Mucosa of rectum (tissue), 2 donors: Measurements from ENCODE around the gene TRAF3.

Experiments used
- H3K27ac ChIP-seq, 2 donors: one replicate each; pipeline ENCODE4 v1.7.0; 2013; ENCODE audit warnings: inconsistent platforms in 2 of 2, low read depth in 2 of 2, low read length in 2 of 2
- H3K27me3 ChIP-seq, 2 donors: one replicate each; pipeline ENCODE4 v1.7.0; 2013; ENCODE audit warnings: low read length in 2 of 2; ENCODE audit not compliant: control insufficient read depth in 2 of 2, insufficient read depth in 2 of 2
- H3K36me3 ChIP-seq, 2 donors: one replicate each; pipeline ENCODE4 v1.7.0; 2013; ENCODE audit warnings: low read length in 2 of 2; ENCODE audit not compliant: control insufficient read depth in 2 of 2, insufficient read depth in 2 of 2
- H3K4me1 ChIP-seq, 2 donors: one replicate each; pipeline ENCODE4 v1.7.0; 2013; ENCODE audit warnings: low read length in 2 of 2, mild to moderate bottlenecking in 1 of 2; ENCODE audit not compliant: control insufficient read depth in 2 of 2, insufficient read depth in 2 of 2
- H3K4me3 ChIP-seq, 2 donors: one replicate each; pipeline ENCODE4 v1.7.0; 2013; ENCODE audit warnings: low read length in 2 of 2
- H3K9ac ChIP-seq, 2 donors: one replicate each; pipeline ENCODE4 v1.7.0; 2013; ENCODE audit warnings: low read length in 2 of 2, low read depth in 1 of 2, mild to moderate bottlenecking in 1 of 2
- H3K9me3 ChIP-seq, 2 donors: one replicate each; pipeline ENCODE4 v1.7.0; 2013; ENCODE audit warnings: low read length in 2 of 2; ENCODE audit not compliant: control insufficient read depth in 2 of 2
- donor health status: healthy.
- donor health status: Normal muscosa, but diverticular disease.

TRAF3 gene

DNA sequence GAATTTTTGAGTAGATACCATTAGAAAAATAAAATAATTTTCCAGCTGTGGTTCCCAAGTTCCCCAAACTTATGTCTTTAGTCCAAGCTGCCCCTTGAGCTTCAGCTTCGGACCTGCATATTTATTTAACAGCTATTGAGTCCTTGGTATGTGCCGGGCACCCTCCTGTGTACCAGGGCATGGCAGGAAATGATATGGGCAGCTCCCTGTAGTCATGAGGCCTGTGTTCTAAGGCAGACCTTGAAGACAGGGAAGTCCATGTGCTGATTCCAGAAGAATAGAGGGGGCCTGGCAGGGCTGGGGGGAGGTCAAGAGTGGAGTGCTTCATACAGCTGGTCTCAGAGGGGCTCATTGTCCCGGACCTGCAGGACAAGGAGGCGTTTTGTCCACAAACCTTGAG lies 29.2 kb downstream of the TRAF3 start:
- Histone ChIP-seq H3K9me3 (no peaks in the 10 kb centered on the region), H3K36me3 (no peaks in the 10 kb centered on the region), H3K4me1 (peaks cover 15 to 21% of the 10 kb centered on the region in 2 donors), H3K9ac (no peak overlapping the region), H3K27ac (no peak overlapping the region), H3K27me3 (no peaks in the 10 kb centered on the region), H3K4me3 (no peak overlapping the region)

DNA sequence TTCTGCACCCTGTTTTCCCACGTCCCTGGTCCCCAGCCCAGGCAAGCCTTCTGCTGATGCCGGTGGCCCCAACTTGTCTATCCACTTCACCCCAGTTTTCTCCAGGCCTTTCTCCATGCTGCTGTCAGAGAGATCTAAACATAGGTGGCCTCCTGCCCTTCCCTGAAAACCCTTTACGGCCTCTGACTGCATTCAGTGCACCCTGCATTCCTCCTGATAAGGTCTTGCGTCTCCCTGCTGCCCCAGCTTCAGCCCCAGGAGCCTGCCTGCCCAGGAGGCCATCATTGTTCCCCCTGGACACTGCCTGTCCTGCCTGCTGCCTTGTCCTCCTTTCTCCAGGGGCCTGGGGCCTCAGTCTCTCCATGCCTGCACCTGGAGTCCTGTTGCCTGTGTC lies 29.8 kb downstream of the TRAF3 start:
- Histone ChIP-seq H3K4me3 (no peak overlapping the region), H3K9ac (no peak overlapping the region), H3K27me3 (no peaks in the 10 kb centered on the region), H3K36me3 (peaks cover 0 to under 1% of the 10 kb centered on the region in 2 donors), H3K4me1 (peaks cover 15 to 21% of the 10 kb centered on the region in 2 donors), H3K27ac (peak overlapping the region; percentile 24 to 53), H3K9me3 (no peaks in the 10 kb centered on the region)

DNA sequence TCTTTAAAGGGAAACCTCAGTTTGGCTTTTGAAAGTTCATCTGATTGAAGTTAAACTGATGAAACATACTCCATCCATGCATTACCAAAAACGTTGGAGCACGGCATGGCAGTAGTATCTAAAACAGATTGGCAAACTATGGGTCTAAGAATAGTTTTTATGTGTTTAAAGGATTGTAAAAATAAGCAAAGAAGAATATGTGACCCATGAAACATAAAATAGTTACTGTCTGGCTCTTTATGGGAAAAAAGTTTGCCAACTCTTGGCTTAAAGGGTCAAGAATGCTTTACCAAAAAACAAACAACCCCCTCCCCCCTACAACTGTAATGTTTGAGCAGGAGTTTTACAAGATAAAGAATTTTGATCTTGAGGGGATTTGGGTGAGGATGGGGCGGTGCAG lies 32.6 kb downstream of the TRAF3 start:
- H3K27me3 ChIP-seq = no peaks in the 10 kb centered on the region
- no peak overlapping the region for H3K9ac ChIP-seq
- no peak overlapping the region for H3K4me3 ChIP-seq
- H3K36me3 ChIP-seq = peaks cover 0 to 4% of the 10 kb centered on the region in 2 donors
- no peaks in the 10 kb centered on the region for H3K9me3 ChIP-seq
- no peak overlapping the region for H3K27ac ChIP-seq
- H3K4me1 ChIP-seq = peaks cover 15 to 19% of the 10 kb centered on the region in 2 donors

DNA sequence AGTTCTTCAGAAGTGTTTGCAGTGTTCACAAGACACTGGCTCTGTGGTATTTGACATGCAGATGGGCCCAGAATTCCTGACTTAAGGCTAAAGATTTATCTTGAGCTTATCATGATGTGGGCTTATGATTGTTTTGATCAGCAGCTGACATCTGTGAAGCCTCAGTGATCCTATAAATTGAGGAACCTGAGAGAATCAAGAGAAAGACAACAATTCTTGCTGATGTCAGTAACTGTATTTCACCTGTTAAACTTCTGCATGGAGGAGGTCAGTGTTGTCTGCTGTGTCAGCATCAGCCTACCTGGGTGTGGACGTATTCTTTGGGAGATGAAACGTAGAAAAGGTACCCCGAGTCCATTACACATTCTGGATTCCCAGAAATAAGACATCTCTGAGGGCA lies 33.3 kb downstream of the TRAF3 start:
- no peaks in the 10 kb centered on the region for H3K27me3 ChIP-seq
- peaks cover 0 to 4% of the 10 kb centered on the region in 2 donors for H3K36me3 ChIP-seq
- no peak overlapping the region for H3K4me3 ChIP-seq
- peaks cover 15 to 19% of the 10 kb centered on the region in 2 donors for H3K4me1 ChIP-seq
- no peaks in the 10 kb centered on the region for H3K9me3 ChIP-seq
- no peak overlapping the region for H3K9ac ChIP-seq
- H3K27ac ChIP-seq = no peak overlapping the region

DNA sequence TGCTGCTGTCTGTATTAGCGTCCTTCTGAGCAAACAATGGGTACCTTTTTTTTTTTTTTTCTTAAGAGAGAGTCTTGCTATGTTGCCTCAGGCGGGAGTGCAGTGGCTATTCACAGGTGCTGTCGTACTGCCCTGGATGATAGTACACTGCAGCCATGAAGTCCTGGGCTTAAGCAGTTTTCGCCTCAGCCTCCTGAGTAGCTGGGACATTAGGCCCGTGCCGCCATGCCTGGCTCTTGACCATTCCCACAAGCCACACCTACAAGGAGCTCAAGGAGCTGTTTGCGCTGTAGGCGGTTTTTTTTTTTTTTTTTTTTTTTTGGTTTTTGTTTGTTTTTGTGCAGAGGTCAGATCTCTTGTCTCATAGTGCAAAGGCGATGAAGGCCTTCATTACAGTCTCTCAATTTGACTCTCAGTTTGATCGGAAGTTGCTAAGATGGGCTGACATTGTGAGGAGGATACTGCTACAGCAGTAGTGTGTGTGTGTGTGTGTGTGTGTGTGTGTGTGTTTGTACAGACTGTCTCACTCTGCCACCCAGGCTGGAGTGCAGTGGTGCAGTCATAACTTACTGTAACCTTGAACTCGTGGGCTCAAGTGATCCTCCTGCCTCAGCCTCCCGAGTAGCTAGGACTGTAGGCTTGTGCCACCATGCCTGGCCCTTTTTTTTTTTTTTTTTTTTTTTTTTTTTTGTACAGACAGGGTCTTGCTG lies 34.2 kb downstream of the TRAF3 start:
- H3K27me3 ChIP-seq = no peaks in the 10 kb centered on the region

DNA sequence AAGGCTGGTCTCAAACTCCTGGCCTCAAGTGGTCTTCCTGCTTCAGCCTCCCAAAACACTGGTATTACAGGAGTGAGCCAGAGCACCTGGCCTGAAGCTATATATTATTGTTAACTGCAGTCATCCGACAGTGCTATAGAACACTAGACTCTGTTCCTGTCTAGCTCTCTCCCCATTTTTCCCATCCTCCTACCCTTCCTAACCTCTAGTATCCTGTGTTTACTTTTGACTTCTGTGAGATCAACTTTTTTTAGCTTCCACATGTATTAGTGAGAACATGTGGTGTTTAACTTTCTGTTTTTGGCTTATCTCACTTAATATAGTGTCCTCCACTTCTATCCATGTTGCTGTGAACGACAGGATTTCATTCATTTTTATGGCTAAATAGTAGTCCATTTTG lies 34.7 kb downstream of the TRAF3 start:
- H3K9me3 ChIP-seq = no peaks in the 10 kb centered on the region
- peaks cover 0 to 4% of the 10 kb centered on the region in 2 donors for H3K36me3 ChIP-seq
- peaks cover 7 to 11% of the 10 kb centered on the region in 2 donors for H3K4me1 ChIP-seq
- H3K27ac ChIP-seq = no peak overlapping the region
- no peak overlapping the region for H3K9ac ChIP-seq
- no peak overlapping the region for H3K4me3 ChIP-seq
- no peaks in the 10 kb centered on the region for H3K27me3 ChIP-seq

More for the DNA sequence above, 34.2 kb downstream of the TRAF3 start:
- Histone ChIP-seq H3K9me3 (no peaks in the 10 kb centered on the region), H3K27ac (no peak overlapping the region), H3K36me3 (peaks cover 0 to 4% of the 10 kb centered on the region in 2 donors), H3K4me3 (no peak overlapping the region), H3K4me1 (peaks cover 13 to 17% of the 10 kb centered on the region in 2 donors), H3K9ac (no peak overlapping the region)

DNA sequence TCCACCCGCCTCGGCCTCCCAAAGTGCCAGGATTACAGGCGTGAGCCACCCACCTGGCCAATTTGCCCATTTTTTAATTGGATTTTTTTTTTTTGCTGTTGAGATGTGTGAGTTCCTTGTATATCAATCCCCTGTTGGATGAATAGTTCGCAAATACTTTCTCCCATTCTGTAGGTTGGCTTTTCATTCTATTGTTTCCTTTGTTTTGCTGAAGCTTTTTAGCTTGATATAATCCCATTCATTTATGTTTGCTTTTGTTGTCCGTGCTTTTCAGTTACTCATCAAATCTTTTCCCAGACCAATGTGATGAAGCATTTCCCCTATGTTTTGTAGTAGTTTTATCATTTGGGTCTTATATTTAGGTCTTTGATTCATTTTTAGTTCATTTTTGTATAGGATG lies 36.4 kb downstream of the TRAF3 start:
- H3K27me3 ChIP-seq = no peaks in the 10 kb centered on the region
- H3K36me3 ChIP-seq = peaks cover 0 to 4% of the 10 kb centered on the region in 2 donors
- H3K9ac ChIP-seq = no peak overlapping the region
- no peak overlapping the region for H3K27ac ChIP-seq
- H3K4me3 ChIP-seq = no peak overlapping the region
- H3K4me1 ChIP-seq = peaks cover 0 to 14% of the 10 kb centered on the region in 2 donors
- no peaks in the 10 kb centered on the region for H3K9me3 ChIP-seq

DNA sequence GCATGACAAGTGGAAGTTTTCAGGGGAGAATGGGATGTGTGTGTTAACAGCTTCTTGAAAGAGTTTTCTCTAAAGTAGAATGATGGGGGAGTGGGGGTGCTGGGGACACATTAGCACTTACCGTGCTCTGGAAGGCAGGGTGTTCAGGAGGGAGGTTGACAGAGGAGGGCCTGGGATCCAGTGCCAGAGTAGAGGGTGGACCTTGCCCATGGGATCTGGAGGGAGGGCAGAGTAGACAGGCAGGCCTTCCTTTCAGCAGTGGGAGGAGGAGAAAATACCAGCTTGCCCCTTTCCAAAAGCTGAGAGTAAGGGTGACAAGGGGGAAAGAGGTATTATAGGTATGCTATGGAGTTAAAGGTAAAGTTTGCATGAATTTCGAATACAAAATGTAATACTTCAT lies 40.1 kb downstream of the TRAF3 start:
- no peaks in the 10 kb centered on the region for H3K9me3 ChIP-seq
- no peak overlapping the region for H3K9ac ChIP-seq
- no peaks in the 10 kb centered on the region for H3K27me3 ChIP-seq
- peaks cover 10 to 16% of the 10 kb centered on the region in 2 donors for H3K4me1 ChIP-seq
- H3K4me3 ChIP-seq = no peak overlapping the region
- peaks cover 0 to under 1% of the 10 kb centered on the region in 2 donors for H3K36me3 ChIP-seq
- H3K27ac ChIP-seq = no peak overlapping the region

DNA sequence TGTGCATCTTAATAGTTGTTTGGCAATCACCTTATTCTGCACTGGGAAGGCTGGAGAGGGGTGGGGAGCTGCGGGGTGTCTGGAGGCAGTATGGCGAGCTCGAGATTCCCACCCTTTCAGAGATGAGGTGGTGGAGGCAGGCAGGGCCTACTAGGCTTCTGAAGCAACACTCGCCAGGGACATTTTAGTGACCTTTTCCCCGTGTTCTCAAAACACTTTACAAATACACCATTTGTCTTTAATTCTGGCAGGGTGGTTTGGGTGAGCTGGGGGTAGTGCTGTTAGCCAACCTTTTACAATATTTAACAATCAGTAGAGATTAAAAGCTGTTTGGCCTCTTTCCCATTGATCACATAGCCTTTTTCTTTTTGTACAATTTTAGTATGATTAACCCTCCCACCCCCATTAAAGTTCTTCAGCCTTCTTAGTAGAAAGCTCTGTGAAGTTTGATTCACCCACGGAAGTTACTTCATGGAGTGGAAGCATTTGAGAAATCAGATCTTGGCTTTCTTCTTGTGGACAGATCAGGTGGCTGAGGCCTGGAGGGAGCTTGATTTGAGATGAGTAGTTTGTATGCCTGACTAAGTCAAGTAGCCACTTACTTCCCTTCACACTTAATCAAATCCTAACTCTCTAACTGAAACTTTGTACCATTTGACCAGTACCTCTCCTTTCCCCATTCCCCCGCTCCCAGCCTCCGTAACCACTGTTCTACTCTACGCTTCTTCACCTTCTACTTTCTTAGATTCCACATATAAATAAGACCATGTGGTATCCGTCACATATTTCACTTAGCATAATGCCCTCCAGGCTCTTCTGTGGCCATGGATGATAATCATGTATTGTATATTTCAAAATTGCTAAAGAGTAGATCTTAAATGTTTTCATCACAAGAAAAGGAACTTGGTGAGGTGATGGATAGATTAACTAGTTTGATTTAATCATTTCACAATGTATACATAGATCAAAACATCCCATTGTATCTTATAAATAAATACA lies 41.0 kb downstream of the TRAF3 start:
- Histone ChIP-seq H3K36me3 (no peaks in the 10 kb centered on the region), H3K9me3 (no peaks in the 10 kb centered on the region), H3K9ac (no peak overlapping the region), H3K4me3 (no peak overlapping the region), H3K27ac (peak overlapping the region in 1 of 2 donors; percentile 23), H3K27me3 (no peaks in the 10 kb centered on the region), H3K4me1 (peaks cover 10 to 16% of the 10 kb centered on the region in 2 donors)

DNA sequence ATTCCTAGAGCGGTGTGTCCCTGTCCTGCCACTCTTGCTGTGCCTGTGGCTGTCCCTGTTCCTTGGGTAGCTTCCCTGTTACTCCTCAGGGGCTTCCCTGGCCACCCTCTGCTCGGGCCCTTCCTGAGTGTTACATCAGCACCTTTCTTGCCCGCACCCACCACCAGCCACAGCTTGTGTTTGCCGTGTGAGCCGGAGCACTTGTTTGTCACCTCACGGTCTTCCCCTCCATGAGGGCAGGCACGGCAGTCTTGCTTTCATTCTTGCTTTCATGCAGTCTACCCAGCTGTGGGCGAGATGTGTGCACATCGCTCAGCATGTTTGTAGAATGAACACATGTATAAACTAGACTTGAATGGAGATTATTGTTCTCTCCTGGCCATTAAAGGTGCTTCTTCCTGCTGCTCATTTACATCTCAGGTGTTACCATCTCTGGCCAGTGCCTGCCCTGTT lies 42.0 kb downstream of the TRAF3 start:
- Histone ChIP-seq H3K4me1 (peaks cover 10 to 16% of the 10 kb centered on the region in 2 donors), H3K9me3 (no peaks in the 10 kb centered on the region), H3K27ac (peak overlapping the region; percentile 79 to 81), H3K4me3 (peak overlapping the region; percentile 43 to 44), H3K36me3 (no peaks in the 10 kb centered on the region), H3K9ac (peak overlapping the region; percentile 36 to 64), H3K27me3 (no peaks in the 10 kb centered on the region)
